Stimulated activated CD4-positive, alpha-beta T cell treated with anti-CD3 and anti-CD28 coated beads, Interleukin-12 subunit alpha, Interleukin-12 subunit beta, amount 100 ng/mL, for 4 hours (primary cell): ENCODE data around the gene ATG2B.
A peak's percentile ranks its signal among the peaks of the same experiment; 100 is the strongest.

Experiments
- DNase-seq: peaks from one replicate; pipeline ENCODE4 v3.0.0-alpha.2; 2020

The ATG2B gene

GRCh38 chr14:96309133-96309895, 53.8 kb downstream of the ATG2B start:
- no peak for DNase-seq

DNA sequence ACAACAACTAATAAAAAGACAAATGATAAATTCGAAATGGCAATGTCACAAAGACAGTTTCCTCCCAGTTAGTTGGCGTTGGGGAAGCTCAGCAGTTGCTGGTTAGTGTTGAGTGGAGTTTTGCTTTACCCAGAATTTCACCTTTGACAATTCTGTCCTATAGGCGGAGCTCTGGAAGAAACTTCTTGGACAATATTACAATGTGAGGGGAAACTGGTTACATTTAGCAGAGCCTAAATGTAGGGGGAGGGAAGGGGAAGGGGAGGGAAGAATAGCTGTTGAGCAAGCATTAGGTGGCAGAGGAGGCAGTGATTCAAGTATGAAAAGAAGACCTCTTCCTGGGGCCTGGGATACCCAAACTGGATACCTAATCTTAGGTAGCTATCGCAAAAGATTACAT, 55.7 kb downstream of the ATG2B start:
- no peak for DNase-seq

GRCh38 chr14:96304956-96305355, 58.2 kb downstream of the ATG2B start:
- no peak for DNase-seq

DNA sequence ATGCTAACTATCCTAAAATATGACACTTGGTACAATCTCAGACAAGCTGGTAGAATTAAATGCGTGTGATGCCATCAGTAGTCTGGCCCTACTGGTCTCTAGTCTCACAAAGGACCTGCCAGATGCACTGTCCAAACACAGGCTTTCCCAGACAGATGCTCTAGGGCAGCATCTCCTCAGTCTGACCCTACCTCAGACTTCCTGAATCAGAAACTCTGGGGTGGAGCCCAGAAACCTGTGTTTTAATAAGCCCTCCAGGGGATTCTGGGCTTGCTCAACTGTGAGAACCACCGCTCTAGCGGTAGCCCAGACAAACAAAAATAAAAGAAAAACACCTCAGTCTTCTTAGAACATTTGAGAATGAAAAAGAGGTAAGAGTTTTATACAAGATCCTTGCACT, 59.2 kb downstream of the ATG2B start:
- DNase-seq, result no peak

GRCh38 chr14:96299441-96299840, 63.7 kb downstream of the ATG2B start:
- DNase-seq, result no peak

GRCh38 chr14:96297997-96298515, 65.1 kb downstream of the ATG2B start:
- DNase-seq, result no peak

- DNase-seq, result no peak
Measured at GRCh38 chr14:96297000-96297399, 66.1 kb downstream of the ATG2B start.

- no peak for DNase-seq
Measured at GRCh38 chr14:96294246-96294645, 68.9 kb downstream of the ATG2B start.

DNA sequence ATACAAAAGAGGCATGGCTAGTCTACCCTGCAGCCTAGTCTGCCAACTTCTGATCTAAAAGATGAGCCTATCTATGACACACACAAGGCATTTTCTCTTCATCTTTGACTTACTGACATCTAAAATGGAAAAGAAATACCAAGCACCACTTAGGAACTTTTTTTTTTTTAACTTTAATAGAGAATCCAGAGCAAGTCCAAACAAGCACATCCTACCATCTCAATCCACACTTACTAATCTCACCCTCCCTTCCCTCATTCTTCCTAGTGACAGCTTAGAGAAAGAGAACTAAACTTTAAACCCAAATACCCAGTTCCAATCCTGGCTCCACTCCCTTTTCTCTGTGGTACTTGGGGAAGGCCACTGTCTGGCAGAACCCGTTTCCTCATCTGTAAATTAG, 75.3 kb downstream of the ATG2B start:
- no peak for DNase-seq

DNA sequence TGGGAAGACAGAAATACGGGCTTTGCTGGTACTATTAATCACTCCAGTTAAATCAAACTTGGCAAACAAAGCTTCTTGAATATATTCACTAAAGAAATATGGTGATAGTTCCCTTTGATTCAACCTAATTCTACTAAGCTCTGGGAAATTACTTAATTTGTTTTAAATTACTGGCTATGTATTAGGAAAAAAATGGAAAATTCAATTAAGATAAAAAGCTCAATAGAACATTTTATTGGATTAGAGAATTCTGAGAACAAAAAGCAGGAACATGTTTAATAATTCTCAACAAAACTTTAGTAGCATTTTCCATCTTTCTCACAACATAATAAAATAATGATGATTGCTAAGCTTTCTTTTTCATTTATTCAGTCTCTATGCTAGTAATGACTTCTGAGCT, 76.9 kb downstream of the ATG2B start:
- DNase-seq, result no peak

DNA sequence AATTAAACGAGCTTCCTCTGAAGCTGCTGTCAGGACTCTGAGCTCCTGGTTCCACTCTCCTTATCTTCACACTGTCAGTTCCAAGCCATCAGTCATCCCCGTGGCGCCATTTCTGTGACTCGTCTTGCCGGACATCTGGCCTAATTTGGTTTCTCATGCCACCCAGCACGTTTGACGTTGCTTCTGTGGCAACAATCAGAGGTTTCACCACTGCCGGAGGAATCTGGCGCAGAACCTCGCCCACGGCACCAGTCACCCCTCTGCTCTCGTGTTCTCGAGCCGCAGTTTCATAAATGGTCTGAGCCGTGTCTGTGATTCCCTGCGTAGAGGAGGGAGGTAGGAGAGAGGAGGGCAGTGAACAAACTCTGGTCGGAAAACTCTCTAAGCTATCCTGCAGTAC, 77.5 kb downstream of the ATG2B start:
- DNase-seq, result no peak

DNA sequence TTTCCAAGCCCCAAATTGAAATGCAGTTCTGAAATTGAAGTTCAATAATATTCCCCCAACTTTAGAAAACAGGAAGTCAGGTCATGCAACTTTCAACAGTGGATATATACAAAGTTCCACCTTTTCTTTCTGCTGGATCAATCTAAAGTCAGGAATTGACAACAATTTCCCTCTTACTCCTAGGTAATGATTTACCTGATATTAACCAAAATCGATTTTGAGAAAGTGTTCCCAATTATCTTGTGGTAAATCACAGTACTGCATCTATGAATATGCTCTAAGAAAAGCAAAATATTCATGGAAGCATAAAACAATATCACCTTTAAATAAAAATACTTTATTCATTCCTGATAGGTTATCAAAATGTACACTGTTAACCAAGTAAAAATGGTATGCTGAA, 78.7 kb downstream of the ATG2B start:
- no peak for DNase-seq

DNA sequence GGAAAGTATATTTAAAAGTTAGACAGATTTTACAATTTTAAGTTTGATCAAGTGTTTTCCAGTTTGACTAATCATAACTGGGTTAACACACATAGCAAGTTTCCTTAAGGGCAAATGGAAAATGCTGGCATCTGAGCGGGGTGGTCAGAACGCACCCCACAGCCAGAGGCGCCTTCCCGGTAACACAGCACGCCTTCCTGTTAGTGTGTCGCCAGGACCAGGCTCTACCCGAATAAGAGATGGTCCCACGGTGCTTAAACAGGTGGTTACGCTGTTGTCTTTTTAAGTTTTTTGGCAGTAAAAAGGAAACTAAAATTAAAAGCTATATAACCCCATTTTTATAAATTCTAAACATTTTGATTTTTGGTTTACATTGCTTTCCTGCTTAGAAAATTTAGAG, 79.1 kb downstream of the ATG2B start:
- no peak for DNase-seq

DNA sequence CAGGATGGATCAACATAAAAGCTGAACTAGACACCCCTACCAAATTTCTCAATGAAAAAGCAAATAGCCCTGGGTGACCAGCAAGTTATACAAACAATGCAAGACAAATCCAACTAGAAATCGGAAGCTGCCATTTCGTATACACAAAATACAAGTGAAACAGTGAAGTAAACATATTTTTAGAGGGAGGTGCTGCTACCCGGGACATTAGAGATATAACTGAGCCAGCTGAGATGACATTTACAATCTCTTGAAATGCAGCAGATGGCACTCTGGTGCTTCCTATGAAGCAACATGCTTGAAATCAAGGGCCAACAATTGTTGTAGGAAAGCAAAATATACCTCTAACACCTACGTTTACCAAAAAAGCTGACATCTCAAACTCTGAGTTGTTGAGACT, 81.7 kb downstream of the ATG2B start:
- DNase-seq, result no peak

DNA sequence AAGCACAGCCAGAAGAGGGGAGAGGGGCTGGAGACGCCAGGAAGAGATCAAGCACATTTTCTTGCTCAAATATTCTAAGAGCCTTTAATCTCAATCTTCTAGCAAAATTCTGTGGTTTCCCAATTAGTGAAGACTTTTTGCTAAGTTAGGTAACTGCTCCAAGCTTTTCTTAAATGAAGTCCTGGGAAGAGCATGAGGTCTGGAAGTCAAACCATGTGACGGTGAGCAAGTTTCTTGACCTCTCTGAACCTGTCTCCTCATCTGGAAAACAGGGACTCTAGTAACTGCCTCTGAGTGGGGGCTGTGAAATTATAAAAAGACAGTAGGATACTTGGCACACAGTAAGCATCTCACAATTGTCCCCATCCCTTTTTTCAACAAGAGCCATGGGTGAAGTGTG, 83.0 kb downstream of the ATG2B start:
- DNase-seq, result no peak

- no peak for DNase-seq
Measured at GRCh38 chr14:96279564-96279963, 83.6 kb downstream of the ATG2B start.

- DNase-seq, result no peak
Measured at GRCh38 chr14:96277890-96278289, 85.3 kb downstream of the ATG2B start.

- DNase-seq, result peak; percentile 70
Measured at GRCh38 chr14:96275177-96276112, 87.7 kb downstream of the ATG2B start.

- no peak for DNase-seq
Measured at GRCh38 chr14:96274543-96274942, 88.6 kb downstream of the ATG2B start.

GRCh38 chr14:96274122-96274521, 89.0 kb downstream of the ATG2B start:
- no peak for DNase-seq

DNA sequence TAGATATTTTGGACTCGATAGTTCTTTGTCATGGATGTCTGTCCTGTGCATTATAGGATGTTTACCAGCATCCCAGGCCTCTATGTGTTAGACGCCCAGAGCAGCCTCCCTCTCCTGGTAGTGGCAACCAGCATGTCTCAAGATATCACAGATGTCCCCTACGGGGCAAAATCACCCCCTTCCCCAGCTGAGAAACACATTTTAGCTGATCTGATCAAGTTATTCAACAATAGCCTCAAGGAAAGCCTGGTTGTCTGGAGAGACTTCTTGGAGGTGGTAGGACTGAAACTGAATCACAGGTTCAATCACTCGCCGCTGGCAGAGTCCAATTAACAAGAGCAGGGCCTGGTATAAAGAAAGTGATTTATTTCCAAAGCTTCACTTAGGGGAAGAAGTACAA, 89.5 kb downstream of the ATG2B start:
- no peak for DNase-seq

DNA sequence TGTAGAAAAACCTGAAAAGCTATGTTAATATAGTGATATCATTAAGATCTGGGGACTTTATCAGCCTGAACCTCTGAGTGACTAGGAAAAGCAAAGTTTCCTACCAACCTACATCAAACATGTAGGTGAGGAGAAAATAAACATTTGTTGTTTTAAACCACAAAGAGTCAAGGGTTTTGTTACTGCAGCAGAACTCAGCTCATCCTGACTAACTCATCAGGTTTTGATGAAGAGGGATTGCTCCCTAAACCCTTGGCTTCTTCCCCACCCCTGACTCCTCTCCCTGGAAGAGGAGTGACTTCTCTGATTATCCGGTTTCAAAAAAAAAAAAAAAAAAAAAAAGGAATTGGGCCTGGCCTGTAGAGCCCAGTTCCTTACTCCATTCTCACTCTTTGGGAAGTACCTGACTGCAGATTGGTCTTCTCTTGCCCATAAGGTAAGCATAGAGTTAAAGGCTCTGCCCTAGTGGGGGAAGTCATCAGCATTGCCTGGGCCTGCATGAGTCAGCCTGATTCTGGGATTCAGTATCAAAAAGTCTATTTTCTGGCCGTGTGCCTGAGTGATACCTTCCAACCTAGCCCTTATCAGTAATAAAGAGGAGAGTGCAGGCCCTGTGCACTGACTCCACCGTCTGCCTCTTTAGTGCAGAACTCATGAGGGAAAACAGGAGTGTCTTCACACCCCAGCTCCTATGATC, 90.2 kb downstream of the ATG2B start:
- no peak for DNase-seq

- no peak for DNase-seq
Measured at GRCh38 chr14:96271421-96271762, 91.7 kb downstream of the ATG2B start.
